Measurements from ENCODE around the gene CA6.
"Not testable (repeated sequence)": the region's sequence is repeated elsewhere in the genome, so short reads cannot be mapped to it uniquely, and the experiment has no call there.

DNA sequence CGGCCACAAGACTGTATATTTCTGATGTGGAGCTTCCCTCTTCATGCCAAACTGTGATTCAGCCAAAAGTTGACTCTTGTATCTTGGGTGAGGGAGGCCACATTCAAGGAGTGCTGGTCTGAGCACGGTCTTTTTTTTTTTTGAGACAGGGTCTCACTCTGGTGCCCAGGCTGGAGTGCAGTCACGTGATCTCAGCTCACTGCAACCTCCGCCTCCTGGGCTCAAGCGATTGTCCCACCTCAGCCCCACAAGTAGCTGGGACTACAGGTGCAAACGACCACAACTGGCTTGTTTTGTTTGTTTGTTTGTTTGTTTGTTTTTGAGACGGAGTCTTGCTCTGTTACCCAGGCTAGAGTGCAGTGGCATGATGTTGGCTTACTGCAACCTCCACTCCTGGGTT lies 8.6 kb upstream of the CA6 start:
- TF ChIP-seq YY1 (IDR thresholded peaks at IDR 0.05; ENCODE audit: insufficient read depth, insufficient read length); SUZ12 (IDR thresholded peaks at IDR 0.05; ENCODE audit: extremely low read depth, insufficient read depth, insufficient read length); ZNF274 (IDR thresholded peaks at IDR 0.05; ENCODE audit: low read depth, low read length): not testable (repeated sequence)
